Psoas muscle (tissue), 8 donors: Measurements from ENCODE around the gene HES5. TPM values are rescaled to one million over a fixed set of nuclear protein-coding genes. Genes with fewer than 3 reads are reported as not detected.

Source experiments
- ATAC-seq, 4 donors: fragments of 200-7000 bp; cut with Tn5 transposase; one replicate each; pipeline ENCODE4 v1.9.1; 2020; ENCODE audit warnings: moderate library complexity in 3 of 4, mild to moderate bottlenecking in 2 of 4
- DNase-seq, 2 donors: peaks; one replicate each; pipeline ENCODE4 v3.0.0-alpha.2; 2020
- H3K27ac ChIP-seq: fragments of 200-600 bp; one replicate; pipeline ENCODE4 v1.8.0; 2022
- H3K27me3 ChIP-seq, 3 donors: fragments of 200-600 bp in 1 of 3; one replicate each; pipeline versions ENCODE4 v1.6.1 to v1.8.0; 2013 to 2022; ENCODE audit warnings: low read length in 2 of 3, mild to moderate bottlenecking in 2 of 3, moderate library complexity in 1 of 3; ENCODE audit not compliant: insufficient read depth in 3 of 3
- H3K36me3 ChIP-seq, 2 donors: fragments of 200-600 bp in 1 of 2; one replicate each; pipeline versions ENCODE4 v1.6.1 to v1.8.0; 2013 to 2022; ENCODE audit warnings: low read depth in 1 of 2, mild to moderate bottlenecking in 1 of 2, moderate library complexity in 1 of 2; ENCODE audit not compliant: insufficient read depth in 1 of 2
- H3K4me1 ChIP-seq: fragments of 200-600 bp; one replicate; pipeline ENCODE4 v1.8.0; 2022
- H3K4me3 ChIP-seq: fragments of 200-600 bp; one replicate; pipeline ENCODE4 v1.8.0; 2022; ENCODE audit warnings: mild to moderate bottlenecking
- H3K9me3 ChIP-seq: fragments of 200-600 bp; one replicate; pipeline ENCODE4 v1.8.0; 2022
- WGBS, 3 donors: extraction: QIAGEN DNeasy Blood & Tissue Kit; methylation state at CpG; one replicate each; pipeline versions ENCODE4 v1.1.6 to v1.1.7; 2013; 5-methylcytosine and 5-hydroxymethylcytosine counted together
- intact Hi-C, 2 donors: fragments of 100-400 bp; cut with DNase I; formaldehyde crosslinking; loops; one replicate each; pipeline versions ENCODE4 v1.11.0 to v1.14.2; 2022
- polyA plus RNA-seq, 3 donors: library from polyadenylated mRNA; stranded (reverse); fragments of 200-250 nt; gene quantifications; one replicate each; pipeline ENCODE4 v1.2.3, GENCODE V29; 2013
- total RNA-seq, 4 donors: library from RNA; stranded (reverse); fragmentation: NEBNext Ultra II Directional in 2 of 4; extraction: Animal tissue kit (Norgen Biotek cat#: 25700) in 2 of 4; gene quantifications; one replicate each; pipeline versions ENCODE4 v1.2.1 to v1.2.4, GENCODE V29; 2021 to 2023
- TF ChIP-seq, protein P1 (sequence below): fragments of 200-600 bp; IDR thresholded peaks from one replicate; pipeline ENCODE4 v1.8.0; 2022; ENCODE audit warnings: antibody characterized with exemption
- donor health status: healthy with polysubstance abuse.
- donor health status: DM: no; HTN: no; CAD: no; lungs with moderate emphysema.
- donor health status: Bipolar disorder and iron deficiency.
- donor health status: healthy.
- donor health status: DM: yes; HTN: yes; CAD: no.
- donor health status: DM: no; HTN: no; CAD: no.
- donor health status: DM: no; HTN: no; CAD: no.
- donor health status: DM: yes; HTN: yes; CAD: no.

HES5 gene
- total and polyA plus RNA-seq, 7 donors = 0.13 to 0.77 (median 0.28) TPM; not detected in 1

DNA sequence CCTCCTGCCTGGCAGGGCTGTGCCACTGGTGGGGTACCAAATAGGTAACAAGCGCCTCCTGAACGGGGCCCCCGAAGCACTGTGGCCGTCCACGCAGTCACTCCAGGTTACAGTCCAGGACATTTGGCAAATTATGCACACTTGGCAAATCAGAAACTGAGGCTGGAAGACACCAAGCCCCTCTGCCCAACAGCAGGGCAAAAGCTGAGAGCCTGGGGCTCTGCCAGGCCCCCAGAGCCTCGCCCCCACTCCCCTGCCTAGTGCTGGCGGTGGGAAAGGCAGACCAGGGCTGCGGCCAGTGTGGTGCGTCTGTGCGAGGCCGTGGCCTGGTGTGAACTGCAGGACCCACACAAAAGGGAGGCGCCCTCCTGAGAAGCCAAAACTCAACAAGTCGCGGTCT lies 13.1 kb downstream of the HES5 start:
- H3K9me3 ChIP-seq = no peaks in the 10 kb centered on the region
- 94 to 95% (median 95%) methylated on average over 14 of the region's 14 CpGs for whole genome bisulfite sequencing, 3 donors
- ATAC-seq (no peak), DNase-seq (no peak)
- TF ChIP-seq, protein P1, sequence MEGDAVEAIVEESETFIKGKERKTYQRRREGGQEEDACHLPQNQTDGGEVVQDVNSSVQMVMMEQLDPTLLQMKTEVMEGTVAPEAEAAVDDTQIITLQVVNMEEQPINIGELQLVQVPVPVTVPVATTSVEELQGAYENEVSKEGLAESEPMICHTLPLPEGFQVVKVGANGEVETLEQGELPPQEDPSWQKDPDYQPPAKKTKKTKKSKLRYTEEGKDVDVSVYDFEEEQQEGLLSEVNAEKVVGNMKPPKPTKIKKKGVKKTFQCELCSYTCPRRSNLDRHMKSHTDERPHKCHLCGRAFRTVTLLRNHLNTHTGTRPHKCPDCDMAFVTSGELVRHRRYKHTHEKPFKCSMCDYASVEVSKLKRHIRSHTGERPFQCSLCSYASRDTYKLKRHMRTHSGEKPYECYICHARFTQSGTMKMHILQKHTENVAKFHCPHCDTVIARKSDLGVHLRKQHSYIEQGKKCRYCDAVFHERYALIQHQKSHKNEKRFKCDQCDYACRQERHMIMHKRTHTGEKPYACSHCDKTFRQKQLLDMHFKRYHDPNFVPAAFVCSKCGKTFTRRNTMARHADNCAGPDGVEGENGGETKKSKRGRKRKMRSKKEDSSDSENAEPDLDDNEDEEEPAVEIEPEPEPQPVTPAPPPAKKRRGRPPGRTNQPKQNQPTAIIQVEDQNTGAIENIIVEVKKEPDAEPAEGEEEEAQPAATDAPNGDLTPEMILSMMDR = no peak
- no peak overlapping the region for H3K4me3 ChIP-seq
- H3K27ac ChIP-seq = no peak overlapping the region
- H3K4me1 ChIP-seq = no peaks in the 10 kb centered on the region
- H3K36me3 ChIP-seq = peaks cover 28 to 97% of the 10 kb centered on the region in 2 donors
- intact Hi-C loops = no loop called here
- no peaks in the 10 kb centered on the region for H3K27me3 ChIP-seq

DNA sequence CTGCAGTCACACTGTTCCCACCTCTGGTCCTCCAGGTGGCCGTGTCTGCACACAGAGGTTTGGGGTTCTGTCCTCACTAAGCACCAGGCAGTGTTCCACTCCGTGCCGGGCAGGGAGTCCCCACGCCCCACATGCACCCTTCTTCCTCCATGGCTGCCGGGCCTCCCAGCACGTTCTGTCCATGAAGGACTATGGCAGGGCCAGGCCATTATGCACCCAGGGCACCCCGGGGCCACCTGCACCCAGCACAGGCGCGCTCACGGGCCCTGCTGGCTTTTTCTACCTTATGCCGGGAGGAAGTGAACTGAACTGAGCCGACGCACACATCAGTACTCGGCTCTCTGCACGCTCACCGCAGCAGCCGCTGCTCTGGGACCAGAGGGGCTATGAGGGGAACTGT lies 13.9 kb downstream of the HES5 start:
- H3K4me3 ChIP-seq = no peak overlapping the region
- WGBS, 3 donors = 90 to 96% (median 96%) methylated on average over 17 of the region's 17 CpGs
- TF ChIP-seq, protein P1 = no peak
- intact Hi-C loops = no loop called here
- no peak overlapping the region for H3K27ac ChIP-seq
- no peak for ATAC-seq
- no peak for DNase-seq
- no peaks in the 10 kb centered on the region for H3K4me1 ChIP-seq
- H3K9me3 ChIP-seq = no peaks in the 10 kb centered on the region
- no peaks in the 10 kb centered on the region for H3K27me3 ChIP-seq
- H3K36me3 ChIP-seq = peaks cover 35 to 98% of the 10 kb centered on the region in 2 donors

GRCh38 chr1:2515763-2516080 lies 14.3 kb downstream of the HES5 start:
- no peak overlapping the region for H3K27ac ChIP-seq
- no peaks in the 10 kb centered on the region for H3K4me1 ChIP-seq
- ATAC-seq = no peak
- TF ChIP-seq, protein P1 = no peak
- no peaks in the 10 kb centered on the region for H3K27me3 ChIP-seq
- H3K36me3 ChIP-seq = peaks cover 38 to 98% of the 10 kb centered on the region in 2 donors
- no peak overlapping the region for H3K4me3 ChIP-seq
- DNase-seq = no peak
- WGBS, 3 donors = 93 to 96% (median 94%) methylated on average over 10 to 11 of the region's 11 CpGs
- H3K9me3 ChIP-seq = no peaks in the 10 kb centered on the region
- intact Hi-C loops = no loop called here

DNA sequence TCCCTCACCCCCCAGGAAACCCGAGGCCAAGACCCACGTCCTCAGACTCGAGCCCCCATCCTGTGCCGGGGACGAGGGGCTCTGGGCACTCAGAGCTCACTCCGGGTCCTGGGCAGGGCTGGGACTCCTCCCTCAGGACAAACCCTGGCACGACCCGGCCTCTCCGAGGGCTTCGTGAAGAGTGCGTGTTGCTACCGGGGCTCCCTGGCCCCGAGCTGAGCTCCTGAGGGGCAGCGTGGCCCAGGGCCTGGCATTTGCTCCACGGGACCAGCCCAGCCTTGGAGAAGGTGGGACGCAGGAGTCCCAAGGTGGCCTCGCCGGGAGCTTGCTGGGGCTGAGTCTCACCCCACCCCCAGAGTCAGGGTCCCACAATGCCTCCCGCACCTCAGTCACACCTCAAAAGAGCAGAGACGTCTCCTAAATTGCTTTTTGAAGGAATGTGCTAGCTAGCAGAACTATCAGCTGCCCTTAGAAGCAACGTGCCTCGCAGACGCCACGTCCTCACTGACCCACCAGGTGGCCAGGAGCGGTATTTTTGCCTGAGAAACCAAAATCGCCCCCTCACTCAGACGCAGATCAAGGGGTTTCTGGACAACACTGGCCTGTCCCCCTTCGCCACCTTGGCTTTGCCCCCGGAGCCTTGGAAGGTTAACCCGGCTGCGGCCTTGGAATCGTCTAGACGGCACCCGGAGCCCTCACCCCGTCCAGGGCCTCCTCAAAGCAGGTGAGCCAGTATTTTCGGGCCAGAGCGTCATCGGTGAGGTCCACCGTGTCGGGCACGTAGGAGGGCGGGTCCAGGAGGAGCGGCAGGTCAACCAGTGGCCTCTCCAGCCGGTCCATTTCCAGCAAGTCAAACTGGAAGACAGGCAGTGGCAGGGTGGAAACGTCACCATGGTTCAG lies 14.9 kb downstream of the HES5 start:
- Histone ChIP-seq H3K9me3 (no peaks in the 10 kb centered on the region), H3K4me3 (no peak overlapping the region), H3K27ac (no peak overlapping the region), H3K27me3 (no peaks in the 10 kb centered on the region), H3K36me3 (peaks cover 43 to 98% of the 10 kb centered on the region in 2 donors), H3K4me1 (no peaks in the 10 kb centered on the region)
- 91 to 92% (median 91%) methylated on average over 45 of the region's 45 CpGs for WGBS, 3 donors
- DNase-seq (no peak), ATAC-seq (no peak)
- TF ChIP-seq, protein P1 = no peak
- intact Hi-C loops = no loop called here
